COR-L47 (cell line): ENCODE measurements around the gene CALY.

ENCODE experiments used
- DNase-seq: peaks from one replicate; lab custom pipeline; 2025; lab: John Stamatoyannopoulos, UW

Gene CALY

DNA sequence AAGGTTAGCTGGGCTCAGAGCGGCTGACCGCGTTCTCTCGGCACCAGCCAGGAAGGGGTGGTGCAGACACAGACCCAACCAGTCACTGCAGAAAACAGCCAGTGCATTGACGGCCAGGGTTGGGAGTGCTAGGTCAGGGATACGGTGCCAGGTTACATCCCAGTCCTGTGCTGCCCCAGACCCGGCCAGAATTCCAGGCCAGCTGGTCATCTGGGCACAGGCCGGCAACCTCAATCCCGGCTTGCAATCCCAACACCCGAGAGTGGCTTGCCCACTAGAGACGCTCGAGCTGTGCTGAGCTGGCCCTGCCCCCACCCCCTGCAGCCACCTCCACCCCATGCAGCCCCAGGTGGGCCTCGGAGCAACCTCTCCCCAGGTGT, 14.2 kb upstream of the CALY start:
- no peak for DNase-seq

DNA sequence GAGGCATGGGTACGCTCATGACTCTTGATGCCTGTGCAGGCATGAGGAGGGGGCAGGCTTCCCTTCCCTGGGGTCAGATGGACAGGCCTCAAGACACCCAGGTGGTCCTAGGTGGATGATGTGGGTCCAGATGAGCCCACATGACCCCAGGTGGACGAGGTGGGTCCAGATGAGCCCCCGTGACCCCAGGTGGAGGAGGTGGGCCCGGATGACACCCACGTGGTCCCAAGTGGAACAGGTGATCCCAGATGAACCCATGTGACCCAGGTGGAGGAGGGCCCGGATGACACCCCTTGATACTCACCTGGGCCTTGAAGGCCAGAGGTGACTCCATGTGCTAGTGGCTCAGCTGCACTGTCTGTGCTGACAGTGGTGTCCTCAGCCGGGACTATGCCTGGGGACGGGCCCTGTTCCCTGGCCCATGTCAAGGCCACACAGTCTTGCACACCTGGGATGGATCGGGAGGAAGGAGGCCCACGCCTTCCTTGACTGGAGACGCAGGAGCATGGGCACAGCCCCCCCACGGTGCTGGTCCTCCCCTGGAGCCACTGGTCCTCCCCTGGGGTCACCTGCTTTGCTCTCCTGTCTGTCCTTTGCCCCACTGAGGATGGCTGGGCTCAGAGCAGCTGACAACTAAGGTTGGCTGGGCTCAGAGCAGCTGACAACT, 13.7 kb upstream of the CALY start:
- DNase-seq = no peak

GRCh38 chr10:133349577-133350011, 12.9 kb upstream of the CALY start:
- no peak for DNase-seq

GRCh38 chr10:133349160-133349568, 12.5 kb upstream of the CALY start:
- no peak for DNase-seq

DNA sequence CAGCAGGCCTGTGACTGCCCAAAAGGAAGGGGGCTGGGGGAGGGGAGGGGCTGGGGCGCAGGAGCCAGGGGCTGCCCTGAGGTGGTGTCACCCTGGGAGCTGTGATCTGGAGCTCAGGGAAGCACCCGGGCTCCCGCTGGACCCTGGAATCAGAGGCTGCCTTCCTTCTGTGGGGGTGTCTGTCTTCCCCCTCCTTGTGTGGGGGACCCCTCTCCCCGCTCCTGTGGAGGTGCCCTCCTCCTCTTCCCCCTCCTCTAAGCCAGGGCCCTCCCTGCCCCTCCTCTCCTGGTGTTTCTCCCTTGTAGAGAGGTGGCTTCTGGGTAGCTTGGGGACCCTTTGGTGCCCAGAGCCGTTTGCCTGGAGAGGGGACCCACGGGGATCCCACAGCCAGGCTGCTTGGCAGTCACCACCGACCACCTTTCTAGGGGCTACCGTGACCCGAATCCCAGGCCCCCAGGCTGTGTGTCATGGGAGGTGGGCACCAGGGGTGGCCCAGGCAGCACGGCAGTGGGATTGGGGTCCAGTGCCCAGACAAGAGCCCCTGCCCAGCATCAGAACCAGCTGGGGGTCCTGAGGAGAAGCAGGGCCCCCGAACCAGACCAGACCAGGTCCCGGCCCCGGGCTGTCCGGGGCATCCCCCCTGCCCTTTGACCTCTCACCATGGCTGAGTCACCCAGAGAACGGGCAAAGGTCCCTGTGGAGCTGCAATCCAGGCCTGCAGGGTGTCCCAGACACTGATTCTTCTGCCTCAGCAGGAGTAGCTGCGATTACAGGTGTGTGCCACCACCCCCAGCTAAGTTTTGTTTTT, 11.2 kb upstream of the CALY start:
- DNase-seq = no peak

GRCh38 chr10:133346413-133346812, 9.7 kb upstream of the CALY start:
- DNase-seq = no peak

GRCh38 chr10:133344236-133344635, 7.5 kb upstream of the CALY start:
- no peak for DNase-seq

GRCh38 chr10:133343558-133343957, 6.9 kb upstream of the CALY start:
- no peak for DNase-seq

GRCh38 chr10:133342942-133343341, 6.2 kb upstream of the CALY start:
- DNase-seq = no peak

GRCh38 chr10:133341983-133342382, 5.3 kb upstream of the CALY start:
- no peak for DNase-seq

DNA sequence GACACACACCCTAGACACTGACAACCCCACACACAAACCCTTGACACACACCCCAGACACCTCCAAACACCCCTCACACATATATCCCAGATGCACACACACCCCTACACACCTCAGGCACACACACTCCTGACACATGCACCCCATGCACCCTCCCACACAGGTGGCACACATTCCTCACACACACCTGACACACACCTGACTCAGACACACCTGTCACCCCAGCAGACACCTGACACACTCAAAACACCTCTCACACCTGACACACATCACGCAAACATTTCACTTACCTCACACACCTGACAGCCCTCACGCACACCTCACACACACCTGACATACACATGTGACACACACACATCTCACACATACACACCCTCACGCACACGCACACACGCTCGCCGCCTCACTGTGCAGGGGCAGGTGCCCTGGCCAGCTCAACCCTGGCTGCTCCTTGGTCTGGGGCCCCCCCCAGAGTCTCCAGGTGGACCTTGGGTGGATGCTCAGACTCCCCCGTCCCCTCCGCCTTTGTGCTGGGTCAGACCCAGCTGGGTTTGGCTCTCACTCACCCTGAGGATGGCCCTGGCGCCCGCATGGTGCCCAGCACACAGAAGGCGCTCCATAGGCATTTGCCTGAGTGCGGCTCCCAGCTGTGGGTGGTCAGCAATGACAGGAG, 3.1 kb upstream of the CALY start:
- no peak for DNase-seq

GRCh38 chr10:133338080-133339071, 1.7 kb upstream of the CALY start:
- DNase-seq = no peak

DNA sequence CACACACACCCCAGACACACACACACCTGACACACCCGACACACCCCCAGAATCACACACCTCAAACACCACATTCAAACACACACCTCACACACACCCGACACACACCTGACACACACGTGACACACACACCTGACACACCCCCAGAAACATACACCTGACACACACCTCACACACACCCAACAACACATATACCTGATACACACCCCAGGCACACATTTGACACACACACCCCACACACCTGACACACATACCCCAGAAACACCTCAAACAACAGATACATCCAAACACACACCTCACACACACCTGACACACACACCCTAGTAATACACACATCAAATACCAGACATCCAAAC, 652 bp upstream of the CALY start:
- DNase-seq = no peak

DNA sequence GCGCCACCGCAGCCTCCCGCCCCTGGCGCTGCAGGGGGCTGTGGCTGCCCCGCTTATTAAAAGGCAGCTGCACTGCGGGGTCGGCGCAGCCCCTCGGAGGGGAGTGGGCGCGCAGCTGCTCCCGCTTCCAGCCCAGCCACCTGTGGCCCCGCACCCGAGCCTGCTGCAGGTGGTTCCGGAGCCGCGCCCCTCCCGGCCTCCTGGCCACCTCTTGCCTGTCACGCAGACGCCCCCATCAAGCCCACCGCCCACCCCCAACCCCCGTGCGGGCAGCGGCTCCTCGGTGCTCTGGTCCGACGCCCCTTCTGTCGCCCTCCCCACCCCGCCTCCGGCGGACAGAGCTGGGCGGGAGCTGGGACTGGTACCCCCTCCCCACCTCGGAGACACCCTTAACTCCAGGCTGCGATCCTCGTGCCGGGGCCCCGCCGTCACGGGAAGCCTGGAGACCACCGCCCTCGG, 549 bp downstream of the CALY start:
- DNase-seq = no peak

DNA sequence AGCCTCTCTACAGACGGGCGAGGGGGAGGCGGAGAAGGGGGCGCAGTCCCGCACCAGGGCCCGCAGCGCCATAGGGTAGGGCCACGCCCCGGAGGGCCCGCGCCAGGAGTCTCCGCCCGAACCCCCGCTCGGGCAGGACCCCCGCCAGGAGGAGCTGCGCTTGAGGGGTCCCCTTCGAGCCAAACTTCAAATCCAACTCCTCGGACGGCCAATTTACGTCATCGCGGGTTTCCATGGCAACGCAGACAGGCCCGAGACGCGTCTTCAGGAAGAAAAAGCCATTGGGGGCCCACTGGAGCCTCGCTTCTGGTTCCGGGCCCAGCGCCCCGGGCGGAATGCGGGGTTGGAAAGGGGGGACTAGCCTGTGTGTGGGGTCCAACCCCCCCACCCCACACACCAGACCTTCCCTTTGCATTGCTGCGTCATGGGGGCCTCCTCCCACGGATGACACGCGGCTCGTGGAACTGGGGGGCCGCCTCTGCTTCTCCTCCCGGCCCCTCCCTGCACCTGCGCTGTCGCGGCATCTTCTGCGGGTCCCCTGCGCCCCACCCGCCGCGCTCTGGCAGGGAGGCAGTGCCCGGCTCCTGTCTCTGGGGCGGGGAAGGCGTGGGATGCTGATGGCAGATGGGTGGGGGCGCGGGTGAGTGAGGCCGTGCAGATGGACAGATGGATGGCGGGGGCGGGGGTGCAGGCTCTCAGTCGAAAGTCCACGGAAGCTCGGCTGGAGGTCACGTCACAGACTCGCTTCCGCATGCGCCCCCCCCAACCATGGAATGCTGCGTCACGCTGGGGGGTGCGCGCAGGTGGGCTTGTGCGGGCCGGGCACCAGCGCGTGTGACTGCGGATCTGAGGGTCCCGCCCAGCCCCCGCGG, 1.2 kb downstream of the CALY start:
- DNase-seq = no peak

DNA sequence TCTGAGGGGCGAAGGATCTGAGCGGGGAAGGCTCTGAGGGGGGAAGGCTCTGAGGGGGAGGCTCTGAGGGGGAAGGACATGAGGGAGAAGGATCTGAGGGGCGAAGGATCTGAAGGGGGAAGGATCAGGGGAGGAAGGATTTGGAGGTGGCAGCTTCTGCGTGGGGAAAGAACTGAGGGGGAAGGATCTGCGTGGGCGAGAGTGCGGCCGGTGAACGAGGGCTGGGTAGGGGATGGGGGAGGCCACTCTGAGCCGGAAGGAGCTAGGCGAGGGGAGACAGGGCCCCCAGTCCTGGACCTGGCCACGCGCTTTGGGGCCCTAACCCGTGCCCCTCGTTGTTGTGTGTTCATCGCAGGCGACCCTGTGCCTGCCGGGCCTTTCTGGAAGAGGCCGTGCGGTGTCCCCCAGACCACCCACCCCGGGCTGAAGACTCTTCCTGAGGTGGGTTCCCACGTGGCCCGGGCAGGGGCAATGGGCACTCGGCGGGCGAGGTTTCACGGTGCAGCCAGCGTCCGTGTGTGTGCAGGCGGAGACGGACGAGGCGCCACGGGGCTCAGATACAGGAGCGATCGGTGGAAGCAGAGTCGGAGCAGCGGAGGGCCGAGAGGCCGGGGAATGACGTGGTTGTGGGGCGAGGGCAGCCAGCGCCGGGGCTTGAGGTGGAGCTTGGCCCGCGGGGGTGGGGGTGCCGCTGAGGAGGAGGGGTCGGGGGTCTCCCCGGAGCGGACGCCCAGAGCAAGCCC, 2.0 kb downstream of the CALY start:
- DNase-seq = no peak

- DNase-seq = no peak
These were observed 3.6 kb downstream of the CALY start for GRCh38 chr10:133332936-133333699.

DNA sequence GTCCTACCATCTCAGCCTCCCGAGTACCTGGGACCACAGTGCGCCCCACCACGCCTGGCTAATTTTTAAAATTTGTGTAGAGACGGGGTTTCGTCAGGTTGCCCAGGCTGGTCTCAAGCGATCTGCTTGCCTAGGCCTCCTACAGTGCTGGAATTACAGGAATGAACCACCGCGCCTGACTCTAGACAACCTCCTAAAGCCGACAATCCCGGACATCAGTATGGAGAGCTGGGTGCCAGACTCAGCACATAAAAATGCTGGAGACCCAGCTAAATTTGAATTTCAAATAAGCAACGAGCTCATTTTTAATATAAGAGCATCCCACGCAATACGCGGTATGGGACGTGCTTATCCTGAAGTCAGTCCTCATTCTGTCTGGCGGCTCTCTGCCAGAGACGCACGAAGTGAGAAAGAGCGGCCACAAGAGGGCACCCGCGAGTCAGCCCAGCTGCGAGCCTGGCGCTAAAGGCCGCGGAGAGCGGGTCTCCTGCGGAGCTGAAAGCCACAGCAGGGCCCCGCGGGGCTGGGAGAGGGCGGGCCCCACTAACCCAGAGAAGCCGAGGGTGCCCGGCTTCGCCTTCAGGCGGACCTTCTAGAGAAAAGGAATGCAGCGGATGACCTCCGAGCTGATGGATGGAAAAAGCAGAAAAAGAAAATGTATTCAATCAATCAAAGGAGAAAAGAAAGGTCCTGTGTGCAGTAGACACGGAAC, 7.0 kb downstream of the CALY start:
- DNase-seq = peak; percentile 50
